Testis (tissue), 2 donors: ENCODE measurements around the gene CASK.

Experiments used
- POLR2A ChIP-seq: fragments of 450-650 bp; IDR thresholded peaks from one replicate; pipeline ENCODE4 v1.6.1; 2017; ENCODE audit warnings: antibody characterized with exemption, mild to moderate bottlenecking, moderate library complexity
- TF ChIP-seq, protein P1 (sequence below), 3 experiments: fragments of 450-650 bp in 2 of 3; fragments of 200-600 bp in 1 of 3; sonication (generic) in 1 of 3; IDR thresholded peaks; one replicate each; pipeline ENCODE4 v1.5.1; 2016 to 2019; ENCODE audit warnings: antibody characterized with exemption in 3 of 3, mild to moderate bottlenecking in 2 of 3, moderate library complexity in 1 of 3

GRCh38 chrX:41653125-41653524 lies 270.2 kb downstream of the CASK start:
- TF ChIP-seq, protein P1, sequence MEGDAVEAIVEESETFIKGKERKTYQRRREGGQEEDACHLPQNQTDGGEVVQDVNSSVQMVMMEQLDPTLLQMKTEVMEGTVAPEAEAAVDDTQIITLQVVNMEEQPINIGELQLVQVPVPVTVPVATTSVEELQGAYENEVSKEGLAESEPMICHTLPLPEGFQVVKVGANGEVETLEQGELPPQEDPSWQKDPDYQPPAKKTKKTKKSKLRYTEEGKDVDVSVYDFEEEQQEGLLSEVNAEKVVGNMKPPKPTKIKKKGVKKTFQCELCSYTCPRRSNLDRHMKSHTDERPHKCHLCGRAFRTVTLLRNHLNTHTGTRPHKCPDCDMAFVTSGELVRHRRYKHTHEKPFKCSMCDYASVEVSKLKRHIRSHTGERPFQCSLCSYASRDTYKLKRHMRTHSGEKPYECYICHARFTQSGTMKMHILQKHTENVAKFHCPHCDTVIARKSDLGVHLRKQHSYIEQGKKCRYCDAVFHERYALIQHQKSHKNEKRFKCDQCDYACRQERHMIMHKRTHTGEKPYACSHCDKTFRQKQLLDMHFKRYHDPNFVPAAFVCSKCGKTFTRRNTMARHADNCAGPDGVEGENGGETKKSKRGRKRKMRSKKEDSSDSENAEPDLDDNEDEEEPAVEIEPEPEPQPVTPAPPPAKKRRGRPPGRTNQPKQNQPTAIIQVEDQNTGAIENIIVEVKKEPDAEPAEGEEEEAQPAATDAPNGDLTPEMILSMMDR (IDR thresholded peaks at IDR 0.05) = no peak
- no peak for TF ChIP-seq POLR2A
